CD14-positive monocyte (primary cell): ENCODE measurements around the gene TDRD7. TPM values are rescaled to one million over a fixed set of nuclear protein-coding genes. Genes with fewer than 3 reads are reported as not detected.

Source experiments
- DNase-seq, 3 donors: peaks; one replicate each; pipeline ENCODE4 v3.0.0-alpha.2; 2011 to 2022
- H2AFZ ChIP-seq: 2 replicates; pipeline ENCODE4 v1.6.0; 2012; ENCODE audit warnings: mild to moderate bottlenecking, low read depth, low read length, inconsistent platforms; ENCODE audit not compliant: insufficient read depth, poor library complexity, severe bottlenecking
- H3K27ac ChIP-seq, 2 donors: 1 replicate in 1 of 2; 2 replicates in 1 of 2; pipeline ENCODE4 v1.5.1; 2012 to 2013; ENCODE audit warnings: low read length in 2 of 2, control low read depth in 1 of 2, inconsistent platforms in 1 of 2, low read depth in 1 of 2, mild to moderate bottlenecking in 1 of 2
- H3K27me3 ChIP-seq, 2 donors: one replicate each; pipeline versions ENCODE4 v1.6.0 to v1.6.1; 2011 to 2013; ENCODE audit warnings: low read length in 2 of 2; ENCODE audit not compliant: control insufficient read depth in 2 of 2, insufficient read depth in 2 of 2
- H3K36me3 ChIP-seq, 2 donors: replicated peaks in 1 of 2; 1 replicate in 1 of 2; 2 replicates in 1 of 2; pipeline versions ENCODE4 v1.5.1 to v1.6.1; 2012 to 2013; ENCODE audit warnings: low read length in 2 of 2, control low read depth in 1 of 2, inconsistent platforms in 1 of 2, mild to moderate bottlenecking in 1 of 2; ENCODE audit not compliant: insufficient read depth in 2 of 2, control insufficient read depth in 1 of 2
- H3K4me1 ChIP-seq, 2 donors: 1 replicate in 1 of 2; 2 replicates in 1 of 2; pipeline versions ENCODE4 v1.5.1 to v1.6.1; 2012 to 2013; ENCODE audit warnings: low read length in 2 of 2, control low read depth in 1 of 2, inconsistent platforms in 1 of 2, mild to moderate bottlenecking in 1 of 2, moderate library complexity in 1 of 2; ENCODE audit not compliant: insufficient read depth in 2 of 2, control insufficient read depth in 1 of 2
- H3K4me2 ChIP-seq: replicated peaks from 2 replicates; pipeline ENCODE3; 2012; ENCODE audit warnings: low read length, moderate library complexity, mild to moderate bottlenecking; ENCODE audit not compliant: poor library complexity, severe bottlenecking; ENCODE audit errors: extremely low read depth
- H3K4me3 ChIP-seq, 3 experiments: fragments of 200-600 bp in 1 of 3; sonication (generic) in 1 of 3; replicated peaks in 1 of 3; 1 replicate in 2 of 3; 2 replicates in 1 of 3; pipeline ENCODE4 v1.5.1; 2011 to 2013; ENCODE audit warnings: low read length in 3 of 3, mild to moderate bottlenecking in 3 of 3, control low read depth in 2 of 3, low read depth in 2 of 3, inconsistent platforms in 1 of 3, moderate library complexity in 1 of 3
- H3K79me2 ChIP-seq: 2 replicates; pipeline ENCODE4 v1.6.0; 2012; ENCODE audit warnings: mild to moderate bottlenecking, control low read depth, inconsistent platforms, low read length, moderate library complexity; ENCODE audit not compliant: insufficient read depth
- H3K9ac ChIP-seq: 2 replicates; pipeline ENCODE4 v1.6.0; 2017; ENCODE audit warnings: low read length, mild to moderate bottlenecking; ENCODE audit not compliant: insufficient read depth, poor library complexity, severe bottlenecking
- H3K9me3 ChIP-seq, 2 donors: replicated peaks in 1 of 2; 1 replicate in 1 of 2; 2 replicates in 1 of 2; pipeline versions ENCODE4 v1.5.1 to v1.6.1; 2012 to 2013; ENCODE audit warnings: low read length in 2 of 2, control low read depth in 1 of 2; ENCODE audit not compliant: control insufficient read depth in 1 of 2, insufficient read depth in 1 of 2
- H4K20me1 ChIP-seq: 2 replicates; pipeline ENCODE4 v1.6.0; 2012; ENCODE audit warnings: mild to moderate bottlenecking, low read length, control low read depth, moderate library complexity; ENCODE audit not compliant: insufficient read depth
- H3K27ac Mint-ChIP-seq, 7 donors: one replicate each; pipeline ENCODE4 v1.8.0; 2020; ENCODE audit warnings: mild to moderate bottlenecking in 7 of 7, mixed read lengths in 7 of 7, moderate library complexity in 6 of 7, inconsistent platforms in 2 of 7
- H3K27me3 Mint-ChIP-seq, 3 donors: one replicate each; pipeline ENCODE4 v1.8.0; 2021 to 2022; ENCODE audit warnings: low read depth in 3 of 3, mild to moderate bottlenecking in 3 of 3, mixed read lengths in 3 of 3, moderate library complexity in 3 of 3, inconsistent platforms in 1 of 3
- H3K36me3 Mint-ChIP-seq, 2 donors: one replicate each; pipeline ENCODE4 v1.8.0; 2020; ENCODE audit warnings: mixed read lengths in 2 of 2, inconsistent platforms in 1 of 2, mild to moderate bottlenecking in 1 of 2
- H3K4me1 Mint-ChIP-seq: one replicate; pipeline ENCODE4 v1.8.0; 2020; ENCODE audit warnings: mild to moderate bottlenecking, mixed read lengths
- H3K4me3 Mint-ChIP-seq, 2 donors: one replicate each; pipeline ENCODE4 v1.8.0; 2020; ENCODE audit warnings: mild to moderate bottlenecking in 2 of 2, mixed read lengths in 2 of 2, moderate library complexity in 1 of 2
- H3K9me3 Mint-ChIP-seq, 7 donors: one replicate each; pipeline ENCODE4 v1.8.0; 2020 to 2022; ENCODE audit warnings: mixed read lengths in 7 of 7, mild to moderate bottlenecking in 6 of 7, moderate library complexity in 6 of 7, inconsistent platforms in 2 of 7
- CTCF ChIP-seq: fragments of 200-600 bp; IDR thresholded peaks from one replicate; pipeline ENCODE4 v1.8.0; 2022; ENCODE audit warnings: antibody characterized with exemption, mild to moderate bottlenecking
- WGBS: methylation state at CpG from one replicate; pipeline ENCODE4 v1.1.5; 2013; ENCODE audit warnings: missing lambda C conversion rate; ENCODE audit not compliant: insufficient coverage; 5-methylcytosine and 5-hydroxymethylcytosine counted together
- intact Hi-C, 2 donors: fragments of 100-400 bp; cut with micrococcal nuclease; formaldehyde crosslinking; loops; one replicate each; pipeline versions ENCODE4 v1.15.0 to v1.15.1; 2023
- polyA plus RNA-seq, 3 donors: library from polyadenylated mRNA; depleted of rRNA in 1 of 3; unstranded in 2 of 3; stranded (reverse) in 1 of 3; fragments of 300-500 nt in 2 of 3; fragments of >200 nt in 1 of 3; fragmentation: Illumina TruSeq in 2 of 3; gene quantifications; 1 replicate in 2 of 3; 2 replicates in 1 of 3; pipeline ENCODE4 v1.2.3, GENCODE V29; 2012 to 2021

The TDRD7 gene
- polyA plus RNA-seq, 3 donors = 8.1 to 12.0 (median 11.1) TPM

- Histone ChIP-seq H3K36me3 (peaks cover 7% of the 10 kb centered on the region in 2 donors), H3K27ac (no peak within 1 kb of the TSS), H3K4me1 (peaks cover 17 to 22% of the 10 kb centered on the region in 2 donors), H3K9ac (peak within 1 kb of the TSS; percentile 51), H3K9me3 (peaks cover 0 to 17% of the 10 kb centered on the region in 2 donors), H2AFZ (peak within 1 kb of the TSS; percentile 85), H3K4me2 (peak within 1 kb of the TSS; percentile 97), H3K27me3 (peaks cover 50 to 63% of the 10 kb centered on the region in 2 donors), H4K20me1 (no peaks in the 10 kb centered on the region), H3K79me2 (no peaks in the 10 kb centered on the region), H3K4me3 (peak within 1 kb of the TSS; percentile 34 to 79 (median 61))
- peak; percentile 24 for TF ChIP-seq CTCF
- H3K27me3 Mint-ChIP-seq = peaks cover 60 to 65% (median 61%) of the 10 kb centered on the region in 3 donors
- peaks cover 0 to 28% (median 21%) of the 10 kb centered on the region in 7 donors for H3K9me3 Mint-ChIP-seq
- peak within 1 kb of the TSS; percentile 79 to 93 for H3K4me3 Mint-ChIP-seq
- peak; percentile 29 to 53 (median 30) for DNase-seq
- H3K4me1 Mint-ChIP-seq = peaks cover 22% of the 10 kb centered on the region
- H3K27ac Mint-ChIP-seq = peak within 1 kb of the TSS in 1 of 7 donors; percentile 48
- peaks cover 19 to 21% of the 10 kb centered on the region in 2 donors for H3K36me3 Mint-ChIP-seq
- under 1% methylated on average over 71 of the region's 87 CpGs for WGBS
- intact Hi-C loops = no loop called here
Measured at GRCh38 chr9:97501177-97501971, 89.5 kb downstream of the TDRD7 start, which contains the start of gene TMOD1. Gene TMOD1 (plus strand): TSS chr9:97501666. CDS start chr9:97524189, 22,523 bp downstream.

- peak overlapping the region; percentile 85 for H2AFZ ChIP-seq
- H3K4me3 Mint-ChIP-seq = peak overlapping the region; percentile 76 to 93
Measured at GRCh38 chr9:97501972-97502221, 90.0 kb downstream of the TDRD7 start.

More at GRCh38 chr9:97501972-97502221, 90.0 kb downstream of the TDRD7 start:
- Histone ChIP-seq H3K27me3 (peaks cover 51 to 63% of the 10 kb centered on the region in 2 donors), H3K27ac (no peak overlapping the region), H3K9ac (peak overlapping the region; percentile 51), H3K36me3 (peaks cover 2% of the 10 kb centered on the region in 2 donors), H3K79me2 (no peaks in the 10 kb centered on the region), H3K4me3 (peak overlapping the region; percentile 34 to 79 (median 61)), H4K20me1 (no peaks in the 10 kb centered on the region), H3K9me3 (peaks cover 0 to 17% of the 10 kb centered on the region in 2 donors), H3K4me1 (peaks cover 17 to 22% of the 10 kb centered on the region in 2 donors), H3K4me2 (peak overlapping the region; percentile 97)
- TF ChIP-seq CTCF = no peak
- Mint-ChIP-seq H3K36me3 (peaks cover 14 to 16% of the 10 kb centered on the region in 2 donors), H3K9me3 (peaks cover 0 to 28% (median 19%) of the 10 kb centered on the region in 7 donors), H3K27ac (no peak overlapping the region), H3K4me1 (peaks cover 22% of the 10 kb centered on the region), H3K27me3 (peaks cover 60 to 65% (median 61%) of the 10 kb centered on the region in 3 donors)
- DNase-seq = no peak
- 0% methylated on average over 30 of the region's 30 CpGs for WGBS
- intact Hi-C loops = no loop called here
